ENCODE measurements around the gene LRRC59. TPM values are rescaled to one million over a fixed set of nuclear protein-coding genes. Genes with fewer than 3 reads are reported as not detected.
"Not testable (repeated sequence)": the region's sequence is repeated elsewhere in the genome, so short reads cannot be mapped to it uniquely, and the experiment has no call there.

LRRC59 gene
- total and polyA plus RNA-seq, 8 donors, result 32.2 to 117 (median 76.0) TPM

DNA sequence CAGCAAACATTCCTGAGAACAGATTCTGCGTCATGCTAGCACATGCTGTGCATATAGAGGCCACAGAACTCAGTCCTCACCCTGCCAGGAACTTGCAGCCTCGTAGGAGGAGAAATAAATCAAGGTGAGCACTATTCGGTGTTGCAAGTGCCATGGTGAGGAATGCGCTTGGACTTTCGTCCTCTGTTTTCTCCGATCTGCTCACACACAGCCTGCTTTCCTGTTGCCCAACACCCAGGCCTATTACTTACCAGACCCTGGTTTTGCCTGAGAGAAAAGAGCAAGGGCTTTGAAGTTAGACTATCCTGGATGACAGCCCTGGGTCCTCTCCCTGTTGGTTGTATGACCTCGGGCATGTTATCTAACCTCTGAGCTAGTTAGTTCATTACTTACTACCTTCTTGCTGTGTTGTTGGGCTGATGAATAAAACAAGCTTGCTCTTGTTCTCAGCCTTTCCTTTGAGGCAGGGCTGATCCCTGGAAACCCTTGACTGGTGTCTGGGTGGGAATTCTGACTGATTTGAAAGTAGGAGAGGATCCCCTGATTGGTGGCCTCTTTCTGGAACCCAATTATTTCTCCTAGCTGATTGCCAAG lies 31.6 kb upstream of the LRRC59 start:
- H3K36me3 ChIP-seq, result peaks cover 0 to 18% (median 8%) of the 10 kb centered on the region in 4 donors
- peak overlapping the region in 1 of 5 donors; percentile 89 for H3K27ac ChIP-seq
- DNase-seq, result peak in 1 of 2 donors; percentile 60
- intact Hi-C loops (cut with DNase I; ENCODE audit: low total_unique reads), result no loop called here
- no peaks in the 10 kb centered on the region for H3K27me3 ChIP-seq
- no peak overlapping the region for H3K4me3 ChIP-seq
- 62 to 78% (median 66%) methylated on average over 7 of the region's 7 CpGs for WGBS, 5 donors
- no peak for TF ChIP-seq EP300 (IDR thresholded peaks at IDR 0.05)
- TF ChIP-seq CTCF (IDR thresholded peaks at IDR 0.05), result no peak
- no peaks in the 10 kb centered on the region for H3K9me3 ChIP-seq
- H3K4me1 ChIP-seq, result peaks cover 30 to 59% (median 53%) of the 10 kb centered on the region in 4 donors

DNA sequence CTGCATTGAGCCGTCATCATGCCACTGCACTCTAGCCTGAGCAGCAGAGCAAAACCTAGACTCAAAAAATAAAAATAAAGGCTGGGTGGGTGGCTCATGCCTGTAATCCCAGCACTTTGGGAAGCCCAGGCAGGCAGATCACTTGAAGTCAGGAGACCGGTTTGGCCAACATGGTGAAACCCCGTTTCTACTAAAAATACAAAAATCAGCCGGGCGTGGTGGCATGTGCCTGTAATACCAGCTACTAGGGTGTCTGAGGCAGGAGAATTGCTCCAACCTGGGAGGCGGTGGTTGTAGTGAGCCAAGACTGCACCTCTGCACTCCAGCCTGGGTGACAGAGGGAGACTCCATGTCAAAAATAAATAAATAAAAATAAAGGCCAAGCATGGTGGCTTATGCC lies 30.8 kb upstream of the LRRC59 start:
- DNase-seq, H3K9me3 ChIP-seq: not testable (repeated sequence)

GRCh38 chr17:50426814-50427787 lies 29.8 kb upstream of the LRRC59 start:
- DNase-seq, result peak; percentile 56 to 65
- WGBS, 5 donors, result 14 to 17% (median 16%) methylated on average over 4 of the region's 4 CpGs
- peak overlapping the region; percentile 83 to 89 (median 85) for H3K27ac ChIP-seq

More for the DNA sequence above, 30.8 kb upstream of the LRRC59 start:
- H3K4me3 ChIP-seq; intact Hi-C loops (cut with DNase I; ENCODE audit: low total_unique reads); H3K27me3 ChIP-seq: not testable (repeated sequence)
- 71 to 93% (median 76%) methylated on average over 6 of the region's 6 CpGs for WGBS, 5 donors
- peak overlapping the region in 2 of 5 donors; percentile 83 to 89 for H3K27ac ChIP-seq
- H3K36me3 ChIP-seq, result peaks cover 0 to 13% (median 4%) of the 10 kb centered on the region in 4 donors
- H3K4me1 ChIP-seq, result peaks cover 30 to 65% (median 56%) of the 10 kb centered on the region in 4 donors

GRCh38 chr17:50426472-50426782 lies 29.1 kb upstream of the LRRC59 start:
- H3K27ac ChIP-seq, result peak overlapping the region; percentile 83 to 89 (median 85)
- 0 to 5% (median 2%) methylated on average over 7 of the region's 7 CpGs; no CpG with 5 or more reads in 1 of the 5 donors for WGBS, 5 donors
- TF ChIP-seq CTCF (IDR thresholded peaks at IDR 0.05), result no peak
- no peak for TF ChIP-seq POLR2AphosphoS5 (IDR thresholded peaks at IDR 0.05)
- TF ChIP-seq POLR2A (IDR thresholded peaks at IDR 0.05), result no peak
- no peak for TF ChIP-seq EP300 (IDR thresholded peaks at IDR 0.05)
- no peak for DNase-seq
- no peaks in the 10 kb centered on the region for H3K36me3 ChIP-seq
- intact Hi-C loops (cut with DNase I; ENCODE audit: low total_unique reads), result no loop called here
- no peaks in the 10 kb centered on the region for H3K27me3 ChIP-seq
- peaks cover 34 to 76% (median 58%) of the 10 kb centered on the region in 4 donors for H3K4me1 ChIP-seq
- peak overlapping the region; percentile 73 to 87 (median 80) for H3K4me3 ChIP-seq
- no peaks in the 10 kb centered on the region for H3K9me3 ChIP-seq

More at GRCh38 chr17:50426814-50427787, 29.8 kb upstream of the LRRC59 start:
- H3K4me3 ChIP-seq, result peak overlapping the region; percentile 73 to 87 (median 80)
- no peaks in the 10 kb centered on the region for H3K27me3 ChIP-seq
- peaks cover 0 to 7% (median 1%) of the 10 kb centered on the region in 4 donors for H3K36me3 ChIP-seq
- peaks cover 30 to 70% (median 57%) of the 10 kb centered on the region in 4 donors for H3K4me1 ChIP-seq
- TF ChIP-seq POLR2AphosphoS5 (IDR thresholded peaks at IDR 0.05) (peak in 2 of 3 donors; percentile 33 to 34), EP300 (IDR thresholded peaks at IDR 0.05) (no peak)
- no peaks in the 10 kb centered on the region for H3K9me3 ChIP-seq
- intact Hi-C loops (cut with DNase I; ENCODE audit: low total_unique reads), result no loop called here

- Histone ChIP-seq H3K27ac (peak within 1 kb of the TSS; percentile 83 to 89 (median 85)), H3K27me3 (no peaks in the 10 kb centered on the region), H3K4me3 (peak within 1 kb of the TSS; percentile 73 to 87 (median 80)), H3K4me1 (peaks cover 38 to 81% (median 62%) of the 10 kb centered on the region in 4 donors), H3K36me3 (no peaks in the 10 kb centered on the region), H3K9me3 (no peaks in the 10 kb centered on the region)
- intact Hi-C loops (cut with DNase I; ENCODE audit: low total_unique reads), result no loop called here
- WGBS, 5 donors, result 0 to 4% (median 2%) methylated on average over 27 to 70 of the region's 70 CpGs
- peak; percentile 82 to 90 for DNase-seq
- TF ChIP-seq POLR2A (IDR thresholded peaks at IDR 0.05), result peak in 1 of 4 donors; percentile 39
- no peak for TF ChIP-seq CTCF (IDR thresholded peaks at IDR 0.05)
- TF ChIP-seq EP300 (IDR thresholded peaks at IDR 0.05), result no peak
- TF ChIP-seq POLR2AphosphoS5 (IDR thresholded peaks at IDR 0.05), result peak; percentile 21 to 85 (median 67)
These were observed 28.6 kb upstream of the LRRC59 start, which contains the start of gene ACSF2 for GRCh38 chr17:50425682-50426471. TSS of gene ACSF2 (plus strand) at chr17:50426218. CDS start at chr17:50426262, 44 bp downstream.

Data from stomach (tissue), 9 donors.